Spleen (tissue), 7 donors: Measurements from ENCODE around the gene MBNL2.

ENCODE experiments used
- POLR2A ChIP-seq, 3 donors: fragments of 450-650 bp; IDR thresholded peaks; one replicate each; pipeline ENCODE4 v1.5.1; 2017; ENCODE audit warnings: antibody characterized with exemption in 3 of 3, mild to moderate bottlenecking in 1 of 3
- POLR2AphosphoS5 ChIP-seq, 3 donors: sonication (generic); formaldehyde crosslinking; IDR thresholded peaks; one replicate each; pipeline ENCODE4 v1.5.1; 2017; ENCODE audit warnings: antibody characterized with exemption in 3 of 3
- TF ChIP-seq, protein P1 (sequence below), 11 experiments: fragments of 200-600 bp in 7 of 11; fragments of 450-650 bp in 4 of 11; sonication (generic) in 4 of 11; IDR thresholded peaks in 8 of 11; conservative IDR thresholded peaks in 3 of 11; 1 replicate in 7 of 11; 2 replicates in 4 of 11; pipeline versions ENCODE4 v1.4.0 to v1.8.0; 2016 to 2021; ENCODE audit warnings: antibody characterized with exemption in 11 of 11, inconsistent platforms in 4 of 11, mild to moderate bottlenecking in 1 of 11
- donor health status: DM: no; HTN: no; CAD: no; lungs with moderate emphysema.
- donor health status: DM: no; HTN: no; CAD: no.
- donor health status: DM: no; HTN: no; CAD: no.

DNA sequence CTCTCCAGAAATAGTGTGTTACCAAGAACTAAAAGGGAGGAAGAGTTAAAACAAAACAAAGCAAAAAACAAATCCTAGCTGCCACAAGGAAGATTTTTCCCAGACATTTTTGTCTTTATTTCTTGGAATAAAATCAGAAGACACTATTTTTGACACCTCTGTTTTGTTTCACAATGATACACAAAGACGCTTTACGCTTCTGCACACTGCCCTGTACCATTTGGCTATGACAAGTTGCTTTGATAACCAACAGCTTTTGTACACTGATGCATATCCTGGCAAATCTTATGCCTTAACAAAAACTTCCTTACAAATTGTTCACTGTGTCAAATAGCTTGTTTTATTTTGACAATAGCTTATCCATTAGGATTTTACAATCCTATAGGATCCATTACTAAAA lies 108.3 kb downstream of the MBNL2 start:
- TF ChIP-seq, protein P1, sequence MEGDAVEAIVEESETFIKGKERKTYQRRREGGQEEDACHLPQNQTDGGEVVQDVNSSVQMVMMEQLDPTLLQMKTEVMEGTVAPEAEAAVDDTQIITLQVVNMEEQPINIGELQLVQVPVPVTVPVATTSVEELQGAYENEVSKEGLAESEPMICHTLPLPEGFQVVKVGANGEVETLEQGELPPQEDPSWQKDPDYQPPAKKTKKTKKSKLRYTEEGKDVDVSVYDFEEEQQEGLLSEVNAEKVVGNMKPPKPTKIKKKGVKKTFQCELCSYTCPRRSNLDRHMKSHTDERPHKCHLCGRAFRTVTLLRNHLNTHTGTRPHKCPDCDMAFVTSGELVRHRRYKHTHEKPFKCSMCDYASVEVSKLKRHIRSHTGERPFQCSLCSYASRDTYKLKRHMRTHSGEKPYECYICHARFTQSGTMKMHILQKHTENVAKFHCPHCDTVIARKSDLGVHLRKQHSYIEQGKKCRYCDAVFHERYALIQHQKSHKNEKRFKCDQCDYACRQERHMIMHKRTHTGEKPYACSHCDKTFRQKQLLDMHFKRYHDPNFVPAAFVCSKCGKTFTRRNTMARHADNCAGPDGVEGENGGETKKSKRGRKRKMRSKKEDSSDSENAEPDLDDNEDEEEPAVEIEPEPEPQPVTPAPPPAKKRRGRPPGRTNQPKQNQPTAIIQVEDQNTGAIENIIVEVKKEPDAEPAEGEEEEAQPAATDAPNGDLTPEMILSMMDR (IDR thresholded peaks at IDR 0.05 in 8 of 11, conservative IDR thresholded peaks at IDR 0.05 in 3 of 11): no peak
- TF ChIP-seq POLR2A (IDR thresholded peaks at IDR 0.05): no peak
- TF ChIP-seq POLR2AphosphoS5 (IDR thresholded peaks at IDR 0.05): no peak
